ENCODE data around the gene SH3RF3. TPM values are rescaled to one million over a fixed set of nuclear protein-coding genes. Genes with fewer than 3 reads are reported as not detected.

SH3RF3 gene
- total RNA-seq, 1 experiment from 2014 or later: 0.30 TPM

- no peaks in the 10 kb centered on the region for H3K9me3 ChIP-seq (replicated peaks)
- DNase-seq: no peak
- H3K36me3 ChIP-seq: no peaks in the 10 kb centered on the region
- no peak overlapping the region for H3K27ac ChIP-seq
- no peak overlapping the region for H3K4me3 ChIP-seq
- no peaks in the 10 kb centered on the region for H3K27me3 ChIP-seq
- H3K4me1 ChIP-seq: peaks cover 13% of the 10 kb centered on the region
These were observed 325.3 kb downstream of the SH3RF3 start for GRCh38 chr2:109454304-109454703.

DNA sequence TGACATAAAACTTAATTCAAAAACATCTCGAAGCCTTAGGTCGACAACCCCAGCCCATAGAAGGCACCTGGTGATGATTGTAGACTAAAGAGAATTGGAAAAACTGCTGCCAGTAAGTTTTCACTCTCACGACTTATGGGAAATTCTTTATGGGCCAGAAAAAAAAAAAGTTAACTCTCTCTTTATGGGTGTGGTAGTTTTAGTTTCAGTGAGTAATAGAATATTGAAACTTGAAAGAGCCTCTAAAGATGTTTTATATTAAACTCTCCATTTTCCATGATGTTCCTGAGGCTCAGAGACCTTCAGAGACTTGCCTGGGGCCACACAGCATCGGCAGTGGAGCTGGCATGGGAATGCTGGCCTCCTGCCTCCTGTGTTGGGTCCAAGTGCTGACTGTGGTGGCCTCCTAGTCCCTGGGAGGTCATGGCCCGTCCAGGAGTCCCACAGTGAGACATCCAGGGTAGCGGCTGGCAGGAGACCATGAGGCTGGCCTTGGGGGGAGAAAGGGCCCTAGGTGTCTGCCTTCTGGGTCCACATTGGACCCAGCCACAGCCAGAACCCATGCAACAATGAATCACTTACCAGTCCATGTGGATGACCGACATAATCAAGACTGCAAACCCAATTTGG, 325.9 kb downstream of the SH3RF3 start:
- H3K36me3 ChIP-seq: no peaks in the 10 kb centered on the region

GRCh38 chr2:109455731-109456691, 327.0 kb downstream of the SH3RF3 start:
- no peak overlapping the region for H3K4me3 ChIP-seq
- H3K27ac ChIP-seq: no peak overlapping the region
- no peaks in the 10 kb centered on the region for H3K36me3 ChIP-seq
- no peak for DNase-seq
- H3K4me1 ChIP-seq: peaks cover 16% of the 10 kb centered on the region
- no peaks in the 10 kb centered on the region for H3K9me3 ChIP-seq (replicated peaks)
- H3K27me3 ChIP-seq: no peaks in the 10 kb centered on the region

More for the DNA sequence above, 325.9 kb downstream of the SH3RF3 start:
- Histone ChIP-seq H3K4me3 (no peak overlapping the region), H3K9me3 (replicated peaks) (no peaks in the 10 kb centered on the region), H3K27ac (no peak overlapping the region), H3K4me1 (peaks cover 15% of the 10 kb centered on the region), H3K27me3 (no peaks in the 10 kb centered on the region)
- DNase-seq: no peak

GRCh38 chr2:109456776-109457175, 327.8 kb downstream of the SH3RF3 start:
- no peaks in the 10 kb centered on the region for H3K27me3 ChIP-seq
- H3K4me3 ChIP-seq: no peak overlapping the region
- H3K27ac ChIP-seq: no peak overlapping the region
- no peaks in the 10 kb centered on the region for H3K36me3 ChIP-seq
- H3K9me3 ChIP-seq (replicated peaks): no peaks in the 10 kb centered on the region
- H3K4me1 ChIP-seq: peaks cover 16% of the 10 kb centered on the region
- DNase-seq: no peak

DNA sequence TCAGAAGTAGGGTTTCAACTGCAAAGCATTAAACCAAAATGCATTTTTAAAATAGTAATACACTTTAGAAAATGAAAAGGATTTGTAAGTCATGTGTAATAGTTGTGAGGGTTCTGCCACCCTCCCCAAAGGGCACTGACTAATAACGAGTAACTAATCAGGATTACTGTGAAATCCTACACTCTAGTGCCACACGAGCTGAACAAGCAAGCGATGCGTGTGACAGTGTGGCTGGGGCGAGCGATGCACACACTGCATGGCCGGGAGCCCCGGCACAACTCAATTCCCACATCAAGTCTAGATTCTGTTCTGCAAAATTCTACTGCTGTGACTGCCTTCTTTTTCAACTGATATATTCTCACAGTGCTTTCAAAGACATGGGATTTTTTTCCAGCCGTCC, 328.4 kb downstream of the SH3RF3 start:
- H3K4me3 ChIP-seq: no peak overlapping the region
- no peak overlapping the region for H3K27ac ChIP-seq
- peak in 1 of 2 experiments; percentile 33 for DNase-seq

GRCh38 chr2:109457794-109458193, 328.8 kb downstream of the SH3RF3 start:
- H3K27ac ChIP-seq: no peak overlapping the region
- no peak overlapping the region for H3K4me3 ChIP-seq

More for the DNA sequence above, 328.4 kb downstream of the SH3RF3 start:
- H3K9me3 ChIP-seq (replicated peaks): no peaks in the 10 kb centered on the region
- no peaks in the 10 kb centered on the region for H3K27me3 ChIP-seq
- H3K36me3 ChIP-seq: no peaks in the 10 kb centered on the region
- H3K4me1 ChIP-seq: peaks cover 16% of the 10 kb centered on the region

GRCh38 chr2:109458512-109458911, 329.5 kb downstream of the SH3RF3 start:
- no peaks in the 10 kb centered on the region for H3K9me3 ChIP-seq (replicated peaks)
- H3K27me3 ChIP-seq: no peaks in the 10 kb centered on the region
- H3K4me3 ChIP-seq: no peak overlapping the region
- H3K4me1 ChIP-seq: peaks cover 16% of the 10 kb centered on the region
- no peak overlapping the region for H3K27ac ChIP-seq
- no peak for DNase-seq
- H3K36me3 ChIP-seq: no peaks in the 10 kb centered on the region

More at GRCh38 chr2:109457794-109458193, 328.8 kb downstream of the SH3RF3 start:
- no peaks in the 10 kb centered on the region for H3K36me3 ChIP-seq
- no peaks in the 10 kb centered on the region for H3K9me3 ChIP-seq (replicated peaks)
- H3K4me1 ChIP-seq: peaks cover 16% of the 10 kb centered on the region
- DNase-seq: peak; percentile 64 to 76
- H3K27me3 ChIP-seq: no peaks in the 10 kb centered on the region

GRCh38 chr2:109459485-109459884, 330.5 kb downstream of the SH3RF3 start:
- no peaks in the 10 kb centered on the region for H3K27me3 ChIP-seq
- no peak overlapping the region for H3K4me3 ChIP-seq
- no peak overlapping the region for H3K27ac ChIP-seq
- no peaks in the 10 kb centered on the region for H3K36me3 ChIP-seq
- H3K9me3 ChIP-seq (replicated peaks): no peaks in the 10 kb centered on the region
- H3K4me1 ChIP-seq: peaks cover 16% of the 10 kb centered on the region
- DNase-seq: peak; percentile 37 to 39

DNA sequence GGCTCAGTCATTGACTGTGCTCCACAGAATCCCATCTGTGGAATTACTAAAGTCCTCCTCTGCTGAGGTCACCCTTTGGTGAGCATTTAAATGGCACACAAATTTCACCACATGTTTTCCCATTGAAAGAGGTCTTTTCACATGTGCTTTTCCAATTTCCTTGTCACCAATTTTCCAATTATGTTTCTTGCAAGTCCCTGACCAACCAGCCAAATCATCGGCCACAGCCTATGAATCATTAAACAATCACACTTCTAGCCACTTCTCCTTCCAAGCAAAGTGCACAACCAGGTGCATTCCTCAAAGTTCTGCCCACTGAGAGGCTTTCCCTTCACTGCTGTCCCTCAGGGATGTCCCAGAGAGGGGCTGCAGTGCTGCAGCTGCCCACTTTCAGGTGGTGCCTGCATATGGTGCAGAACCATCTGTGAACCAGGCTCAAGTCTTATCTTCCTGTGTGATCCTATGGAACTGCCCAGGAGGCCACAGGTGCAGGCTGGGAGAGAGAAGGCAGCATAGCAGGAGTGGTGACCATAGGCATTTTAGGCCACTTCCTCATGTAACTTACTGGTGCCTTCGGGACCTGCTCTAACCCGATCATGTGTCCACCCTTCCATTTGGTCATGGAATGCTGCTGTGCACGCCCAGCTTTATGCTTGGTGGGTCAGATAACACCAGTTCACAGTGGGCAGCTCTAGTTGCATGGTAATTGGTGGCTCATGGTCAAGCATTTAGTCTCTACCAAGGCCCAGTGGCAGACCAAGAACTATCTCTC, 331.7 kb downstream of the SH3RF3 start:
- H3K4me1 ChIP-seq: peaks cover 16% of the 10 kb centered on the region
- no peaks in the 10 kb centered on the region for H3K9me3 ChIP-seq (replicated peaks)
- H3K27me3 ChIP-seq: no peaks in the 10 kb centered on the region
- no peak overlapping the region for H3K27ac ChIP-seq
- no peak for DNase-seq
- no peaks in the 10 kb centered on the region for H3K36me3 ChIP-seq
- H3K4me3 ChIP-seq: no peak overlapping the region

DNA sequence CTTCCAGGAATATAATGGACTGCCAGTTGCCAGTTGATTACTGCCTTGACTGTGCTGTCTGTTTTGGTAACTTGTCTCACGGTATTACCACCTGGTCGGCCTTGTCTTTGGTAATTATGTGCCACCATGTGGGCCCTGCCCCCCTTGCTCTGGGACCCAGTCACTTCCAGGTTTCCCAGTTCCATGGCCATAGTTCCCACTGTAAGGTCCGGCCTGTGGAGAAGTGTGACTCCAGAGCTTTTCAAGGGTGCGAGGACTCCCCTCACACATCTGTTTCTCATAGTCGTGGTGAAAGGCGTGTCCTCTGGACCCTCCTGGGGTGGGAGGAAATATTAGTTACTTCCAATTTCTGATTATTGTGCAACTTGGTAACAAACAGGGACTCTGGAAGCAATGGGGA, 334.2 kb downstream of the SH3RF3 start:
- Histone ChIP-seq H3K9me3 (replicated peaks) (no peaks in the 10 kb centered on the region), H3K4me1 (peaks cover 21% of the 10 kb centered on the region), H3K27ac (no peak overlapping the region), H3K36me3 (no peaks in the 10 kb centered on the region), H3K27me3 (no peaks in the 10 kb centered on the region), H3K4me3 (no peak overlapping the region)
- no peak for DNase-seq

DNA sequence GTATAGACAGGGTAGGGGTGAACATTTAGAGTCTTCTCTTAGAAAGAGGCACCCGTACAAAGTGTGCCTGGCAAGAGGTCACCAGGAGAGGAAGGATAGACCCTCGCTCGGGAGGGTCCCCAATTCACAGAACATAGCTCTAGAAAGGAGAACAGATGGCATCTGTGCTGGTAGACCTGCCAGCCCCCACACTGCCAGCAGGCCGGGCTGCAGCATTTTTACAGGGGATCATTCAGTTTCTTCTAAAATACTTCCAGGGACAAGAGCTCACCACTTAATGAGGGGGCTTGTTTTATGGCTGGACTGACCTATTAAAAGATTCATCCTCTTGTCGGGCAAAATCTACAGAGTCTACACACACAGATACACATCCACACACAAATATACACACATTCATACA, 334.9 kb downstream of the SH3RF3 start:
- Histone ChIP-seq H3K4me3 (no peak overlapping the region), H3K27me3 (no peaks in the 10 kb centered on the region), H3K36me3 (no peaks in the 10 kb centered on the region), H3K4me1 (peaks cover 25% of the 10 kb centered on the region), H3K27ac (no peak overlapping the region), H3K9me3 (replicated peaks) (no peaks in the 10 kb centered on the region)
- no peak for DNase-seq

DNA sequence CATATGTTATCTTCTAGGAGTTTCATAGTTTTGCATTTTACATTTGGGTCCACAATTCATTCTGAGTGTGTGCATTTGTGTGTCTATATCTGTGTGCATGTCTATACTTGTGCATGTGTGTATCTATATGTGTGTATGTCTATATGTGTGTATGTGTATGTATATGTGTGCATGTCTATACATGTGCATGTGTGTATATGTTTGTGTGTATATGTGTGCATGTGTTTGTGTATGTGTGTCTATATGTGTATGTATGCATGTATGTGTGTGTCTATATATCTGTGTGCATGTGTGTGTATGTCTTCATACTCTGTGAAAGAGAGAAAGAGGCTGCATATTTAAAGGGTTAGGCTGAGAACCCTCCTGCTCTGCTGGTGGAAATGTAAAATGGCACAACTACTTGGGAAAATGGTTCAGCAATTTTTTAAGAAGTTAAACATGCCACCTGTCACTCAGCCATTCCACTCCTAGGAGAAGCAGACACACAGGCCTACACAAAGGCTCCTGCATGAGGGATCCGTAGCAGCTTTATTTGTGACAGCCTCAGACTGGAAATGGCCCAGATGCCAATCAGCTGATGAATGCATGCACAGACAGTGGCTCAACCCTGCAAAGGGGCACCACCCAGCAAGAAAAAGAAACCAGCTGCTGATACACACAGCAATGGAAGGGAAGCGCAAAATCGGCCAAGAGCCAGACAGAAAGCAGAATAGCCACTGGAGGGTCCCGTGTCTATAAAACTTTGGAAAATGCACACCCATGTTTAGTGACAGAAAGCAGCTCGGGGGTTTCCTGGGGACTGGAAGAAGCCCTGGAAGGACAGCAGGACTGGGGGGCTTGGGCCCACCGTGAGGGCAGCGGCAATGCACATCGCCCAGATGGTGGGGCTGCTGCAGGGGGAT, 337.9 kb downstream of the SH3RF3 start:
- Histone ChIP-seq H3K36me3 (no peaks in the 10 kb centered on the region), H3K4me3 (no peak overlapping the region), H3K27ac (peak overlapping the region; percentile 83), H3K9me3 (replicated peaks) (no peaks in the 10 kb centered on the region), H3K27me3 (no peaks in the 10 kb centered on the region), H3K4me1 (peaks cover 42% of the 10 kb centered on the region)
- DNase-seq: peak in 1 of 2 experiments; percentile 37

GRCh38 chr2:109467701-109468100, 338.7 kb downstream of the SH3RF3 start:
- Histone ChIP-seq H3K27me3 (no peaks in the 10 kb centered on the region), H3K4me3 (peak overlapping the region; percentile 20), H3K9me3 (replicated peaks) (no peaks in the 10 kb centered on the region), H3K36me3 (no peaks in the 10 kb centered on the region), H3K27ac (peak overlapping the region; percentile 83), H3K4me1 (peaks cover 42% of the 10 kb centered on the region)
- peak; percentile 85 to 88 for DNase-seq

DNA sequence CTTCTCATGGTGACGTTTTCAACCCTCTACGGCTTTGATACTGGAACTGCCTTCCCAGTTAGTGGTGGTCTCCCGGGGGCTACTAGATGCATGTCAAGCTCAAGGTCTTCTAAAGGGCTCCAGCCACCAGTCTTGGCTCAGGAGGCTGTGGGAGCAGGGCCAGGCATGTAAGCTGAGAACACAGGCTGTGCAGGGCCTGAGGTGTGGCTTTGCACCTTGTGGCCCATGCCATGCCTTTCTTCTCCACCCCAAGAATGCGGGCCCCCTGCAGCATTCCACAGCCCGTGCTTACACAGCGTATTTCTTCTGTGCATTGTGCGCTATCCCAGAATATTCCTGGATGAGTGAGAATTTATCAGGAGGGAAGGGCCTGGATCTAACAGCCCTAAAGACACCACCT, 339.9 kb downstream of the SH3RF3 start:
- Histone ChIP-seq H3K27ac (no peak overlapping the region), H3K9me3 (replicated peaks) (no peaks in the 10 kb centered on the region), H3K36me3 (no peaks in the 10 kb centered on the region), H3K27me3 (no peaks in the 10 kb centered on the region), H3K4me1 (peaks cover 42% of the 10 kb centered on the region), H3K4me3 (no peak overlapping the region)
- no peak for DNase-seq
